GM21786 (cell line): ENCODE measurements around the gene CFAP58.

Source experiments
- ATAC-seq: cut with Tn5 transposase; IDR thresholded peaks from one replicate; pipeline ENCODE4 v1.9.1; 2021; ENCODE audit not compliant: unreplicated experiment

The CFAP58 gene

GRCh38 chr10:104472957-104473745 lies 119.5 kb downstream of the CFAP58 start:
- ATAC-seq: no peak

- ATAC-seq: no peak
Observed at GRCh38 chr10:104478380-104478779, 124.7 kb downstream of the CFAP58 start.

- ATAC-seq: no peak
Observed at GRCh38 chr10:104479906-104480593, 126.4 kb downstream of the CFAP58 start.

GRCh38 chr10:104480797-104481196 lies 127.2 kb downstream of the CFAP58 start:
- no peak for ATAC-seq

GRCh38 chr10:104483582-104483981 lies 129.9 kb downstream of the CFAP58 start:
- ATAC-seq: no peak

GRCh38 chr10:104485632-104486031 lies 132.0 kb downstream of the CFAP58 start:
- ATAC-seq: no peak

- no peak for ATAC-seq
Observed at GRCh38 chr10:104486803-104487202, 133.2 kb downstream of the CFAP58 start.

GRCh38 chr10:104487794-104488438 lies 134.3 kb downstream of the CFAP58 start:
- ATAC-seq: no peak

- no peak for ATAC-seq
Observed at GRCh38 chr10:104488439-104488832, 134.8 kb downstream of the CFAP58 start.

GRCh38 chr10:104492329-104492940 lies 138.8 kb downstream of the CFAP58 start:
- ATAC-seq: no peak

GRCh38 chr10:104498347-104499081 lies 144.9 kb downstream of the CFAP58 start:
- no peak for ATAC-seq

- no peak for ATAC-seq
Observed at GRCh38 chr10:104501449-104501848, 147.8 kb downstream of the CFAP58 start.

- ATAC-seq: no peak
Observed at GRCh38 chr10:104501864-104502579, 148.4 kb downstream of the CFAP58 start.

- no peak for ATAC-seq
Observed at GRCh38 chr10:104502907-104503306, 149.3 kb downstream of the CFAP58 start.
